Activated CD4-positive, alpha-beta memory T cell treated with anti-CD3 and anti-CD28 coated beads, Interleukin-2, amount 10 ng/mL, durations not matched to agents 7 days and 5 days (primary cell): ENCODE measurements around the gene MAPK13. TPM values are rescaled to one million over a fixed set of nuclear protein-coding genes. Genes with fewer than 3 reads are reported as not detected.

Experiments used
- CTCF ChIA-PET: fragments of 350-600 bp; sonication (Branson Sonifier 250); formaldehyde crosslinking; loops from one replicate; lab custom pipeline; 2021; ENCODE audit warnings: antibody characterized with exemption, inconsistent platforms; lab: Charles Lee
- POLR2A ChIA-PET: fragments of 350-600 bp; sonication (Branson Sonifier 250); formaldehyde crosslinking; loops from one replicate; lab custom pipeline; 2021; ENCODE audit warnings: antibody characterized with exemption; lab: Charles Lee
- DNase-seq: peaks from one replicate; pipeline ENCODE4 v3.0.0-alpha.2; 2020
- H3K27ac Mint-ChIP-seq: one replicate; pipeline ENCODE4 v1.8.0; 2021; ENCODE audit warnings: mild to moderate bottlenecking, mixed read lengths
- H3K27me3 Mint-ChIP-seq: one replicate; pipeline ENCODE4 v1.8.0; 2021; ENCODE audit warnings: mixed read lengths
- H3K36me3 Mint-ChIP-seq: one replicate; pipeline ENCODE4 v1.8.0; 2021; ENCODE audit warnings: low read depth, mixed read lengths
- H3K4me1 Mint-ChIP-seq: one replicate; pipeline ENCODE4 v1.8.0; 2021; ENCODE audit warnings: mixed read lengths
- H3K4me3 Mint-ChIP-seq: one replicate; pipeline ENCODE4 v1.8.0; 2021; ENCODE audit warnings: mild to moderate bottlenecking, mixed read lengths
- H3K9me3 Mint-ChIP-seq: one replicate; pipeline ENCODE4 v1.8.0; 2021; ENCODE audit warnings: mixed read lengths
- total RNA-seq, 2 experiments: library from RNA; stranded (reverse); gene quantifications; one replicate each; pipeline ENCODE4 v1.2.3, GENCODE V29; 2021

Gene MAPK13
- total RNA-seq, 2 experiments from 2014 or later = 53.7 to 56.2 TPM

GRCh38 chr6:36130667-36131510 lies 576 bp downstream of the MAPK13 start:
- H3K4me1 Mint-ChIP-seq = peaks cover 53% of the 10 kb centered on the region
- peaks cover 24% of the 10 kb centered on the region for H3K36me3 Mint-ChIP-seq
- CTCF ChIA-PET = interaction anchor here (0.9 to 5.9 kb wide), 13 partner anchors 9 to 221 kb away, joined by 3 to 47 read pairs (median 4); partner anchors contain the start of gene MAPK14
- H3K9me3 Mint-ChIP-seq = no peaks in the 10 kb centered on the region
- no peaks in the 10 kb centered on the region for H3K27me3 Mint-ChIP-seq
- DNase-seq = peak; percentile 65
- POLR2A ChIA-PET = interaction anchor here (0.7 to 5.3 kb wide), 24 partner anchors 10 to 1688 kb away, joined by 3 to 148 read pairs (median 4); partner anchors contain the start of genes BRPF3 and MAPK14
- H3K4me3 Mint-ChIP-seq = peak overlapping the region; percentile 86
- H3K27ac Mint-ChIP-seq = peak overlapping the region; percentile 93

DNA sequence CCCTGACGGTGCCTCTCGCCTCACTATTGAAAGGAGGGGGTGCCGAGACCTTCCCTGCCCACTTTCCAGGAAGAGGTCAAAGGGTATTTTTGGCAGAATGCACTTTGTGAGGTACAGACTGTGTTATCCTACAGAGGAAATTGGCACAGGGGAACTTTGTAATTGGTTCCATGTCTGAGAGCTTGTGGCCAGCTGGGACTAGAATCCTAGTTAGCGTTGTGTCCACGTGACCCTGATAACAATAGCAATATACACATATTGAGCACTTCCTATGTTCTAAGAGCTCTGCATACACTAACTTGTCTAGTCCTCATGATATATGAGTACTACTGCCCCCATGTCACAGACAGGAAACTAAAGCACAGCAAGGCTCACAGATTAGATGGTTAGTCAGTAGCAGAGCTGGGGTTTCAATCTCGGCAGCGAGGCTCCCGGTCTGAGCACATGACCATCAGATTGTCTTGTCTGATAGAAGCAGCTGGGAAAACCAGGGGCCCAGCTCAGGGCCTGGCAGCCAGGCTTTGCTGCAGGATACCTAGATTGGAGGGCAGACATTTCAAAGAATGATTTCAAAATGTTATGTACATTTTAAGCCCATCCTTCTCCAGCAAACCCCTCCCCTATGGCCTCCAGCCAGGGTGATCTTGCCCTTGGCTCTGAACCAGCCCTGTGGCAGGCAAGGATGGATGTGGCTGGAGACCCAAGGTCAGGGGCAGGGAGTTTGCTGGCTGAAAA lies 1.4 kb downstream of the MAPK13 start:
- ChIA-PET CTCF (interaction anchor here (0.5 to 5.9 kb wide), 14 partner anchors 9 to 1527 kb away, joined by 3 to 47 read pairs (median 4); partner anchors contain the start of gene MAPK14), POLR2A (interaction anchor here (0.7 to 5.3 kb wide), 24 partner anchors 11 to 1687 kb away, joined by 3 to 148 read pairs (median 4); partner anchors contain the start of genes BRPF3 and MAPK14)
- H3K9me3 Mint-ChIP-seq = no peaks in the 10 kb centered on the region

GRCh38 chr6:36132246-36132895 lies 2.1 kb downstream of the MAPK13 start:
- ChIA-PET POLR2A (interaction anchor here (0.9 to 5.3 kb wide), 16 partner anchors 10 to 291 kb away, joined by 3 to 148 read pairs (median 5); partner anchors contain the start of genes BRPF3 and MAPK14), CTCF (interaction anchor here (0.5 to 5.9 kb wide), 9 partner anchors 10 to 1527 kb away, joined by 3 to 47 read pairs (median 4); partner anchors contain the start of gene MAPK14)
- DNase-seq = no peak
- Mint-ChIP-seq H3K27me3 (no peaks in the 10 kb centered on the region), H3K27ac (peak overlapping the region; percentile 93), H3K4me3 (peak overlapping the region; percentile 86), H3K4me1 (peaks cover 39% of the 10 kb centered on the region), H3K36me3 (peaks cover 34% of the 10 kb centered on the region), H3K9me3 (no peaks in the 10 kb centered on the region)

More for the DNA sequence above, 1.4 kb downstream of the MAPK13 start:
- Mint-ChIP-seq H3K27me3 (no peaks in the 10 kb centered on the region), H3K36me3 (peaks cover 30% of the 10 kb centered on the region), H3K4me1 (peaks cover 45% of the 10 kb centered on the region), H3K27ac (peak overlapping the region; percentile 93), H3K4me3 (peak overlapping the region; percentile 86)
- DNase-seq = peak; percentile 66

- Mint-ChIP-seq H3K4me1 (peaks cover 39% of the 10 kb centered on the region), H3K4me3 (no peak overlapping the region), H3K9me3 (no peaks in the 10 kb centered on the region), H3K36me3 (peaks cover 35% of the 10 kb centered on the region), H3K27me3 (no peaks in the 10 kb centered on the region), H3K27ac (peak overlapping the region; percentile 93)
- POLR2A ChIA-PET = interaction anchor here (0.7 to 5.3 kb wide), 6 partner anchors 8 to 64 kb away, joined by 3 to 148 read pairs (median 4); partner anchors contain the start of gene BRPF3
- DNase-seq = no peak
- CTCF ChIA-PET = interaction anchor here (5.9 kb wide), 1 partner anchor 11 kb away, joined by 47 read pairs; no protein-coding TSS in a partner anchor
These were observed 2.8 kb downstream of the MAPK13 start for GRCh38 chr6:36133148-36133547.

DNA sequence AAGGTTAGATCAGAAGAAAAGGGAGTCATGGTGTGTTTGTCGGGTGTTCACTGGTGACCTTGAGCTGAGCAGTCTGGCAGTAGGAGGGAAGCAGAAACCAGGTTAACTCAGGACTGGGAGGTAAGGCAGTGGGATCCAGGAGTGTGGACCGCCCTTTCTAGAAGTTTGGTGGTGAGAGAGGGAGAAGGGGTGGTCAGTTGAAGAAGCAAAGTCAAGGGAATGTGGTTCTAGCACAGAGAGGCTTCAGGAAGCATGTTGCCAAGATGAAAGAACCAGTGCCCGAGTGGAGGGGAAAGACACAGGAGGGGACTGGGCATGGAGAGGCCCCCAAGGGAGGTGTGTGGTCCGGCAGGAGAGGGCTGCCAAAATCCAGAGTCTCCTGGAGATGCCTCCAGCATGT lies 3.6 kb downstream of the MAPK13 start:
- H3K27ac Mint-ChIP-seq = no peak overlapping the region
- ChIA-PET POLR2A (interaction anchor here (1.0 to 5.3 kb wide), 4 partner anchors 8 to 61 kb away, joined by 4 to 148 read pairs (median 4); no protein-coding TSS in a partner anchor), CTCF (interaction anchor here (0.7 to 5.9 kb wide), 2 partner anchors 12 to 38 kb away, joined by 6 to 47 read pairs; no protein-coding TSS in a partner anchor)
- H3K4me1 Mint-ChIP-seq = peaks cover 36% of the 10 kb centered on the region
- no peak for DNase-seq
- H3K36me3 Mint-ChIP-seq = peaks cover 43% of the 10 kb centered on the region
- H3K9me3 Mint-ChIP-seq = no peaks in the 10 kb centered on the region
- no peaks in the 10 kb centered on the region for H3K27me3 Mint-ChIP-seq
- no peak overlapping the region for H3K4me3 Mint-ChIP-seq

GRCh38 chr6:36135053-36135731 lies 4.9 kb downstream of the MAPK13 start:
- ChIA-PET CTCF (interaction anchor here (0.6 to 5.9 kb wide), 3 partner anchors 13 to 461 kb away, joined by 3 to 47 read pairs (median 3); no protein-coding TSS in a partner anchor), POLR2A (interaction anchor here (1.1 to 1.2 kb wide), 2 partner anchors 8 to 14 kb away, joined by 3 to 4 read pairs; no protein-coding TSS in a partner anchor)
- Mint-ChIP-seq H3K4me3 (no peak overlapping the region), H3K9me3 (no peaks in the 10 kb centered on the region), H3K36me3 (peaks cover 54% of the 10 kb centered on the region), H3K27me3 (no peaks in the 10 kb centered on the region), H3K27ac (no peak overlapping the region), H3K4me1 (peaks cover 38% of the 10 kb centered on the region)
- DNase-seq = no peak

GRCh38 chr6:36136034-36136433 lies 5.7 kb downstream of the MAPK13 start:
- no peaks in the 10 kb centered on the region for H3K27me3 Mint-ChIP-seq

DNA sequence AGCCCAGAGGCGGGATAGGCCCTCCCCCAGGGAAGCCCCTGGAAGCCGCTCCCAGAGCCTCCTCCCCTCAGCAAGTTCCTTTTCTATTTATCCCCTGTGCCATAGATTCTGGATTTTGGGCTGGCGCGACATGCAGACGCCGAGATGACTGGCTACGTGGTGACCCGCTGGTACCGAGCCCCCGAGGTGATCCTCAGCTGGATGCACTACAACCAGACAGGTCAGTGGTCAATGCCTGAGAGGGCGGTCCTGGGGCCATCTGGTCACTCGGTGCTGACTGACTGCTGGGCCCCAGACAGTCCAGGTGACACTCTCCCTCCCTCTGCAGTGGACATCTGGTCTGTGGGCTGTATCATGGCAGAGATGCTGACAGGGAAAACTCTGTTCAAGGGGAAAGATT lies 6.2 kb downstream of the MAPK13 start:
- H3K4me3 Mint-ChIP-seq = no peak overlapping the region
- POLR2A ChIA-PET = interaction anchor here (1.1 kb wide), 1 partner anchor 10 kb away, joined by 3 read pairs; no protein-coding TSS in a partner anchor

More at GRCh38 chr6:36136034-36136433, 5.7 kb downstream of the MAPK13 start:
- ChIA-PET POLR2A (interaction anchor here (1.1 to 1.2 kb wide), 2 partner anchors 9 to 15 kb away, joined by 3 to 4 read pairs; no protein-coding TSS in a partner anchor), CTCF (interaction anchor here (0.6 to 5.9 kb wide), 2 partner anchors 14 to 461 kb away, joined by 3 to 47 read pairs; no protein-coding TSS in a partner anchor)
- H3K9me3 Mint-ChIP-seq = no peaks in the 10 kb centered on the region
- H3K4me1 Mint-ChIP-seq = peaks cover 43% of the 10 kb centered on the region
- H3K4me3 Mint-ChIP-seq = no peak overlapping the region
- no peak for DNase-seq
- H3K27ac Mint-ChIP-seq = no peak overlapping the region
- H3K36me3 Mint-ChIP-seq = peaks cover 60% of the 10 kb centered on the region

DNA sequence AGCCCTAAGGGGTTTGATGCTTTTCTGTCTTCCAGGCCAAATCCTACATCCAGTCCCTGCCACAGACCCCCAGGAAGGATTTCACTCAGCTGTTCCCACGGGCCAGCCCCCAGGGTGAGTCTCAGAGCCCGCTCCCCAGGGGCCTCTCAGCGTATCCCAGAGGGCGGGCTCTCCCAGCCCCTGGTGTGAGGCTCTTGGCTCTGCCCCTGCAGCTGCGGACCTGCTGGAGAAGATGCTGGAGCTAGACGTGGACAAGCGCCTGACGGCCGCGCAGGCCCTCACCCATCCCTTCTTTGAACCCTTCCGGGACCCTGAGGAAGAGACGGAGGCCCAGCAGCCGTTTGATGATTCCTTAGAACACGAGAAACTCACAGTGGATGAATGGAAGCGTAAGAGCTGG lies 8.4 kb downstream of the MAPK13 start:
- Mint-ChIP-seq H3K4me1 (peaks cover 35% of the 10 kb centered on the region), H3K9me3 (no peaks in the 10 kb centered on the region), H3K36me3 (peaks cover 57% of the 10 kb centered on the region), H3K27ac (no peak overlapping the region), H3K4me3 (no peak overlapping the region), H3K27me3 (no peaks in the 10 kb centered on the region)
- ChIA-PET CTCF (interaction anchor here (2.0 to 2.2 kb wide), 2 partner anchors 18 to 56 kb away, joined by 8 to 9 read pairs; no protein-coding TSS in a partner anchor), POLR2A (interaction anchor here (3.5 to 7.6 kb wide), 2 partner anchors 8 to 110 kb away, joined by 12 to 42 read pairs; partner anchors contain the start of genes MAPK13 and MAPK14)
- DNase-seq = no peak

More for the DNA sequence above, 6.2 kb downstream of the MAPK13 start:
- no peak overlapping the region for H3K27ac Mint-ChIP-seq
- CTCF ChIA-PET = no interaction called here
- H3K9me3 Mint-ChIP-seq = no peaks in the 10 kb centered on the region
- peaks cover 61% of the 10 kb centered on the region for H3K36me3 Mint-ChIP-seq
- DNase-seq = no peak
- H3K27me3 Mint-ChIP-seq = no peaks in the 10 kb centered on the region
- peaks cover 45% of the 10 kb centered on the region for H3K4me1 Mint-ChIP-seq

GRCh38 chr6:36139431-36139830 lies 9.1 kb downstream of the MAPK13 start:
- peaks cover 32% of the 10 kb centered on the region for H3K4me1 Mint-ChIP-seq
- ChIA-PET CTCF (interaction anchor here (1.1 to 2.2 kb wide), 6 partner anchors 8 to 56 kb away, joined by 3 to 9 read pairs (median 4); no protein-coding TSS in a partner anchor), POLR2A (interaction anchor here (0.6 to 7.6 kb wide), 3 partner anchors 9 to 111 kb away, joined by 4 to 42 read pairs (median 12); partner anchors contain the start of genes MAPK13 and MAPK14)
- H3K9me3 Mint-ChIP-seq = no peaks in the 10 kb centered on the region
- H3K27me3 Mint-ChIP-seq = no peaks in the 10 kb centered on the region
- no peak overlapping the region for H3K4me3 Mint-ChIP-seq
- peaks cover 53% of the 10 kb centered on the region for H3K36me3 Mint-ChIP-seq
- H3K27ac Mint-ChIP-seq = peak overlapping the region; percentile 49
- DNase-seq = no peak
